DMS53 (cell line): ENCODE data around the gene ARHGAP15.
A peak's percentile ranks its signal among the peaks of the same experiment; 100 is the strongest.

Experiments used
- DNase-seq: peaks from one replicate; lab custom pipeline; 2025; lab: John Stamatoyannopoulos, UW

The ARHGAP15 gene

GRCh38 chr2:143262389-143262788 lies 133.2 kb downstream of the ARHGAP15 start:
- no peak for DNase-seq

GRCh38 chr2:143263066-143263625 lies 133.9 kb downstream of the ARHGAP15 start:
- DNase-seq, result peak; percentile 17

GRCh38 chr2:143264851-143265250 lies 135.6 kb downstream of the ARHGAP15 start:
- no peak for DNase-seq

- no peak for DNase-seq
Observed at GRCh38 chr2:143279672-143280071, 150.5 kb downstream of the ARHGAP15 start.

GRCh38 chr2:143280097-143280757 lies 151.0 kb downstream of the ARHGAP15 start:
- DNase-seq, result no peak

- no peak for DNase-seq
Observed at GRCh38 chr2:143282684-143283083, 153.5 kb downstream of the ARHGAP15 start.

- peak; percentile 58 for DNase-seq
Observed at GRCh38 chr2:143284087-143284675, 155.0 kb downstream of the ARHGAP15 start.

GRCh38 chr2:143289025-143289424 lies 159.8 kb downstream of the ARHGAP15 start:
- no peak for DNase-seq

GRCh38 chr2:143290221-143290620 lies 161.0 kb downstream of the ARHGAP15 start:
- DNase-seq, result no peak

- peak; percentile 17 for DNase-seq
Observed at GRCh38 chr2:143294068-143294467, 164.8 kb downstream of the ARHGAP15 start.

- DNase-seq, result peak; percentile 3
Observed at GRCh38 chr2:143296089-143296488, 166.9 kb downstream of the ARHGAP15 start.

GRCh38 chr2:143297182-143297581 lies 168.0 kb downstream of the ARHGAP15 start:
- no peak for DNase-seq

- no peak for DNase-seq
Observed at GRCh38 chr2:143300536-143300935, 171.3 kb downstream of the ARHGAP15 start.

GRCh38 chr2:143311426-143311825 lies 182.2 kb downstream of the ARHGAP15 start:
- DNase-seq, result no peak

GRCh38 chr2:143312441-143312840 lies 183.2 kb downstream of the ARHGAP15 start:
- DNase-seq, result no peak

GRCh38 chr2:143313861-143314260 lies 184.6 kb downstream of the ARHGAP15 start:
- no peak for DNase-seq

GRCh38 chr2:143321994-143322393 lies 192.8 kb downstream of the ARHGAP15 start:
- DNase-seq, result no peak

- no peak for DNase-seq
Observed at GRCh38 chr2:143329288-143329687, 200.1 kb downstream of the ARHGAP15 start.

- peak; percentile 17 for DNase-seq
Observed at GRCh38 chr2:143333168-143333791, 204.1 kb downstream of the ARHGAP15 start.

- no peak for DNase-seq
Observed at GRCh38 chr2:143333847-143334246, 204.6 kb downstream of the ARHGAP15 start.

- DNase-seq, result no peak
Observed at GRCh38 chr2:143334837-143335236, 205.6 kb downstream of the ARHGAP15 start.

GRCh38 chr2:143336719-143337210 lies 207.5 kb downstream of the ARHGAP15 start:
- no peak for DNase-seq

- no peak for DNase-seq
Observed at GRCh38 chr2:143341478-143341877, 212.3 kb downstream of the ARHGAP15 start.
